Cardiac septum (tissue), 1 donor: ENCODE results near the gene COQ10A. TPM values are rescaled to one million over a fixed set of nuclear protein-coding genes. Genes with fewer than 3 reads are reported as not detected.
A peak's percentile ranks its signal among the peaks of the same experiment; 100 is the strongest.

ENCODE experiments used
- DNase-seq: peaks from one replicate; pipeline ENCODE4 v3.0.0-alpha.2; 2020; ENCODE audit warnings: low spot score
- intact Hi-C: fragments of 100-400 bp; cut with DNase I; formaldehyde crosslinking; loops from one replicate; pipeline ENCODE4 v1.14.0; 2022
- long read RNA-seq: library from polyadenylated mRNA; unstranded; transcript quantifications from one replicate; pipeline ENCODE4 v2.0.0, GENCODE V29; 2021
- total RNA-seq: library from RNA; stranded (reverse); fragmentation: NEBNext Ultra II Directional; extraction: Animal tissue kit (Norgen Biotek cat#: 25700); gene quantifications from one replicate; pipeline ENCODE4 v1.2.1, GENCODE V29; 2021
- donor health status: DM: no; HTN: no; CAD: no.

Gene COQ10A
- 86.8 TPM for total RNA-seq
- long read RNA-seq, transcript COQ10A-202 (5 exons, 1,410 nt): major isoform, 74 of 113 reads
- long read RNA-seq, transcript COQ10A-203 (4 exons, 1,369 nt): minor isoform, 5 of 113 reads
- long read RNA-seq, transcript COQ10A-201 (5 exons, 1,652 nt): minor isoform, 27 of 113 reads
- long read RNA-seq, partial matches to known transcripts: 3 of 113 reads
- long read RNA-seq, other reads (novel, unspliced or antisense): 3 of 113 reads

- intact Hi-C loops: loop anchor here (2.0 kb wide), 2 partner anchors 34 to 44 kb away; partner anchors contain the start of gene CS
- DNase-seq: peak; percentile 95
These were observed at the start of gene COQ10A for GRCh38 chr12:56266693-56267442. Gene COQ10A (plus strand): TSS chr12:56266942. CDS start chr12:56267119, 177 bp downstream.

GRCh38 chr12:56219840-56220239 lies 46.9 kb upstream of the COQ10A start:
- intact Hi-C loops: loop anchor here (5.0 kb wide), 1 partner anchor 37 kb away; the partner anchor contains the start of gene ANKRD52
- DNase-seq: no peak

GRCh38 chr12:56220611-56221231 lies 46.0 kb upstream of the COQ10A start:
- no peak for DNase-seq
- intact Hi-C loops: loop anchor here (5.0 kb wide), 1 partner anchor 37 kb away; the partner anchor contains the start of gene ANKRD52

- DNase-seq: no peak
- intact Hi-C loops: loop anchor here (5.0 kb wide), 1 partner anchor 36 kb away; the partner anchor contains the start of gene ANKRD52
These were observed 45.4 kb upstream of the COQ10A start for GRCh38 chr12:56221232-56221756.

- intact Hi-C loops: loop anchor here (2.0 to 5.0 kb wide), 2 partner anchors 35 to 45 kb away; partner anchors contain the start of genes ANKRD52 and COQ10A
- DNase-seq: peak; percentile 99
These were observed 44.8 kb upstream of the COQ10A start, which contains the start of gene RNF41 for GRCh38 chr12:56221757-56222530. Gene RNF41 (minus strand): TSS chr12:56221922. CDS start chr12:56214047, 7,875 bp downstream.

- intact Hi-C loops: loop anchor here (2.0 to 5.0 kb wide), 2 partner anchors 35 to 44 kb away; partner anchors contain the start of genes ANKRD52 and COQ10A
- no peak for DNase-seq
These were observed 44.2 kb upstream of the COQ10A start for GRCh38 chr12:56222531-56222895.

GRCh38 chr12:56223571-56224101 lies 43.1 kb upstream of the COQ10A start:
- DNase-seq: no peak
- intact Hi-C loops: loop anchor here (1.0 to 5.0 kb wide), 4 partner anchors 30 to 105 kb away; partner anchors contain the start of genes ANKRD52, COQ10A and ZC3H10

- DNase-seq: peak; percentile 99
- intact Hi-C loops: loop anchor here (1.0 to 5.0 kb wide), 3 partner anchors 31 to 106 kb away; partner anchors contain the start of genes ANKRD52 and ZC3H10
These were observed 42.5 kb upstream of the COQ10A start, which contains the start of gene NABP2 for GRCh38 chr12:56224102-56224701. Gene NABP2 (plus strand): TSS chr12:56224342. CDS start chr12:56224857, 515 bp downstream.

- no peak for DNase-seq
- intact Hi-C loops: loop anchor here (1.0 to 5.0 kb wide), 3 partner anchors 32 to 107 kb away; partner anchors contain the start of genes ANKRD52 and ZC3H10
These were observed 41.8 kb upstream of the COQ10A start for GRCh38 chr12:56224954-56225353.

- intact Hi-C loops: no loop called here
- no peak for DNase-seq
These were observed 37.7 kb upstream of the COQ10A start for GRCh38 chr12:56229082-56229481.

- intact Hi-C loops: no loop called here
- DNase-seq: no peak
These were observed 36.8 kb upstream of the COQ10A start, which contains the start of gene SLC39A5 for GRCh38 chr12:56229916-56230431. Gene SLC39A5 (plus strand): TSS chr12:56230051. CDS start chr12:56231275, 1,224 bp downstream.

GRCh38 chr12:56230432-56231183 lies 36.1 kb upstream of the COQ10A start:
- DNase-seq: no peak
- intact Hi-C loops: no loop called here

- intact Hi-C loops: no loop called here
These were observed 35.6 kb upstream of the COQ10A start for GRCh38 chr12:56231184-56231582.

GRCh38 chr12:56234746-56235436 lies 31.9 kb upstream of the COQ10A start:
- no peak for DNase-seq
- intact Hi-C loops: no loop called here

More at GRCh38 chr12:56231184-56231582, 35.6 kb upstream of the COQ10A start:
- DNase-seq: no peak

GRCh38 chr12:56236091-56236490 lies 30.7 kb upstream of the COQ10A start:
- intact Hi-C loops: no loop called here

GRCh38 chr12:56236985-56237384 lies 29.8 kb upstream of the COQ10A start:
- no peak for DNase-seq
- intact Hi-C loops: no loop called here

More at GRCh38 chr12:56236091-56236490, 30.7 kb upstream of the COQ10A start:
- no peak for DNase-seq
